GM19438 (cell line): Measurements from ENCODE around the gene S100G.
"Not testable (repeated sequence)": the region's sequence is repeated elsewhere in the genome, so short reads cannot be mapped to it uniquely, and the experiment has no call there.

Experiments
- ATAC-seq: cut with Tn5 transposase; IDR thresholded peaks from one replicate; pipeline ENCODE4 v1.9.1; 2021; ENCODE audit warnings: low read depth; ENCODE audit not compliant: unreplicated experiment

S100G gene, protein sequence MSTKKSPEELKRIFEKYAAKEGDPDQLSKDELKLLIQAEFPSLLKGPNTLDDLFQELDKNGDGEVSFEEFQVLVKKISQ

DNA sequence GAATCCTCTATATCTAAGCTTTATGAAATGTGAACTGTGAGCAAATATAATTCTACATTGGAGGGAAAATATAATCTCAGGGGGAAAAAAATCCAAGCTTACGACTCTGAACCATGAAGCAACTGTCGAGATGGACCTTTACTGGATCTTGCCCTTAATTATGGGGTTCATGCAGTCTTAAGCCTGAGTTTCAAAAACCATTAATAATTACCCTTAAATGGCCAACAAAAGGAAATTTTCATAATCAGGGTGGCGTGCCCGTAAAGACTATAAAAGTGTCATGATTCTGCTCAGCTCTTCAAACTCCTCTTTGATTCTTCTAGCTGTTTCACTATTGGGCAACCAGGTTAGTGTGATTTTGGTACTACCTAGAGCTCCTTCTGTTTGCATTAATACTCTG is at the start of gene S100G:
TSS of gene S100G (plus strand) at position 301 of the 400 bp plus-strand sequence. CDS start 849 bp downstream, outside the sequence.
- ATAC-seq, result no peak

DNA sequence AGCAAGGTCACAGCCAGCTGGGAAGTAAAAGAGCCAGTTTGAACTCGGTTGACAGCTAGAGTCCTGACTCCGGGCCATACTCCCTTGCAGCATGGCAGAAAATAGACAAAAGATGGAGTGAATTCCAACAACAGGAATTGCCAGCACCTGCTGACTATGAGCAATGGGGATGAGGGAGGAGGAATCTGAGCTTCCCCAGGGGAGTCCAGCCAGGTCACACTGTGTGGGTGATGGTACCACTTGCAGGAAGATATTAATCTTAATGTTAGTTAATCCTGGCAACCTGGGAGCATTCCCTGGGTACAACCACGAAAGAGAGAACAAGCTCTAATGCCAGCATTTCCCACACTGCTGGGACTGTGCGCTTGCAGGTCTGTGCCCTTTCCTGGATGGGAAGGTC is 48.1 kb upstream of the S100G start:
- no peak for ATAC-seq

DNA sequence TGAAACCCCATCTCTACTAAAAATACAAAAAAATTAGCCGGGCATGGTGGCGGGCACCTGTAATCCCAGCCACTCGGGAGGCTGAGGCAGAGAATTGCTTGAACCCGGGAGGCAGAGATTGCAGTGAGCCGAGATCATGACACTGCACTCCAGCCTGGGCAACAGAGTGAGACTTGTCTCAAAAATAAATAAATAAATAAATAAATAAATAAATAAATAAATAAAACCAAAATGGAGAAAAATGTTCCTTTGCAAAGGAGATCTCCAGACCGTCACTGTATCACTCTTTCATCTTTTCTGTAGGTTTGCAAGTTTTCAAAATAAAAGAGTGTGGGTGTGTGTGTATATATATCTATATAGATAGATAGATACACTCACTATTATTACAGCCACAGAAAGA is 46.7 kb upstream of the S100G start:
- not testable (repeated sequence) for ATAC-seq

DNA sequence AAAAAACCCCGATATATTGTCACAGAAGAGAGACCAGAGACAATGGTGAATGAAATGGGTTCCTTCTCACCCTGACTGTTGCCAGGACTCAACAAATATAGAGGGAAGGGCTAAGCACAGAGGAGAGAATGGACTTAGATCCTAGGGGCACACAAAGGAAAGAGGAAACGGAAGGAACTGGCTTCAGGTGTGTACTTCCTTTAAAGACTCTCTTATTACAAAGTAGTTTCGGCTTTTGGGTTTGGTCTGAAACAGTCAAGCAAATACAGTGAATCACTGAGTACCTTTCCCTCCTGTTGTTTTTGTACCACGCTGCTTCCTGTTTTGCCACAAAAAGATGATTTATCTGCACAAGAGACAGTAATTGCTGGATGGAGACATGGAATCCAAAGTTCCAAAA is 46.1 kb upstream of the S100G start:
- ATAC-seq, result no peak

DNA sequence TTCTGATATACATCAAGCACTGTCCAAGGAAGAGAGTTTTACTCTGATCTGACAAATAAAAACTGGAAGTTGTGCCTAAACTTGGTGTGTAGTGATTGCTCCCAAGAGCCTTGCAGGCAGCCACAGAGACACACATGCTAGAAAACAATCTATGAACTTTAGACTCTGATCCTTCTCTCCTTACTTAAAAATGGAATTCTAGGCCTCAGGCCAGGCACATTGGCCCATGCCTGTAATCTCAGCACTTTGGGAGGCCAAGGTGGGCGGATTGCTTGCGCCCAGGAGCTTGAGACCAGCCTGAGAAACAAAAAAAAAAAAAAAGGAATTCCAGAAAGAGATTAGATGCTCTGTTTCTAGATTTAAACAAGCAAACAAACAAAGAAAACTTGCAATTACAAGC is 45.6 kb upstream of the S100G start:
- no peak for ATAC-seq

DNA sequence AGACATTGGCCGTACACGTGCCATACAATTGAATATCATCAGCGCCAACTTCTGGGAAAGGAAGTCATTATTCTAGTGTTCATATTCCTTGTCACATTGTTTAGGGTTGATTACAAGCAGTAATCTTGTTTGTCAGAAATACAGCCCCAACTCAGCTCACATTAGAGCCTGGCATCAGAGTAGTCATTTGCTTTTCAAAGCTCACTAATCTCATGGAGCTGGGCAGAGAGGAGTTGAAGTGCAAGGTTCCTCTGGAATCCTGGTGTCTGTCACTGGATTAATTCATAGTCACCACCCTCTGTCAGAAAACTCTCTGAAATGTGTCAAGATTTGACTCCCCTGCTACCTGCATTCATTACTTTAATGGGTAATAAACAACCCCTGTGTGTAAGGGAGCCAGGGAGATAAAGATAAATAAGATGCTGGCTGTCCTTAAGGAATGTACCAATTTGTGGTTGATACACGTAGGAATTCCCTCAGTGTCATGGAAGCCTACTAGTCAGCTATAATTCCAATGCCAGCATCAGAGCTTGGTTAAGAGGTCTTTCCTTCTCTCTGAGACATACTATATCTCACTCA is 43.7 kb upstream of the S100G start:
- no peak for ATAC-seq

DNA sequence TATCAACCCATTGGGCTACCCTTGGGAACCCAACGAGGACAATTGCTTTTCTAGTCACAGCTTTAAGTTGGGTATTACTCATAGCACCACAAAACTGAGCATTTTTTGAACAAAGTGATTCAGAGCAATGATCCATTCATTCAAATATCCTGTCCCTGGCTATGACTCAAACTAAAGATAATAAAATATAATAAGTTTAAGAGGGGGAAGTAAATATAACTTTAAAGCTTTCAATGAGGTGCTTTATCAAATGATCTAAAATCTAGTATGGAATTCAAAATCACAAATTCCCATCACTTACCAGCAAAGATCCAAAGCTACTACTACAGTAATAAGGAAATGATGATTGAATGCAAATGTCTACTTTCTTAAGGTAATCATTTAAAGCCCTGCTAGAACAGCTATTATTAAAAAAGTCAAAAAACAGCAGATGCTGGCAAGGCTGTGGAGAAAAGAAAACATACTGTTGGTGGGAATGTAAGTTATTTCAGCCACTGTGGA is 39.8 kb upstream of the S100G start:
- no peak for ATAC-seq

DNA sequence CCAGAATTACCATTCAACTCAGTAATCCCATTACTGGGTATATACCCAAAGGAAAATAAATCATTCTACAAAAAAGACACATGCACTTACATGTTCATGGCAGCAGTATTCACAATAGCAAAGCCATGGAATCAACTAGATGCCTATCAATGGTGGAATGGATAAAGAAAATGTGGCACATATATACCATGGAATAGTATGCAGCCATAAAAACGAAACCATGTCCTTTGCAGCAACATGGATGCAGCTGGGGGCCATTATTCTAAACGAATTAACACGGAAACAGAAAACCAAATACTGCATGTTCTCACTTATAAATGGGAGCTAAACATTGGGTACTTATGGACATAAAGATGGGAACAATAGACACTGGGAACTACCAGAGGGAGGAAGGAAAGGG is 39.3 kb upstream of the S100G start:
- not testable (repeated sequence) for ATAC-seq

DNA sequence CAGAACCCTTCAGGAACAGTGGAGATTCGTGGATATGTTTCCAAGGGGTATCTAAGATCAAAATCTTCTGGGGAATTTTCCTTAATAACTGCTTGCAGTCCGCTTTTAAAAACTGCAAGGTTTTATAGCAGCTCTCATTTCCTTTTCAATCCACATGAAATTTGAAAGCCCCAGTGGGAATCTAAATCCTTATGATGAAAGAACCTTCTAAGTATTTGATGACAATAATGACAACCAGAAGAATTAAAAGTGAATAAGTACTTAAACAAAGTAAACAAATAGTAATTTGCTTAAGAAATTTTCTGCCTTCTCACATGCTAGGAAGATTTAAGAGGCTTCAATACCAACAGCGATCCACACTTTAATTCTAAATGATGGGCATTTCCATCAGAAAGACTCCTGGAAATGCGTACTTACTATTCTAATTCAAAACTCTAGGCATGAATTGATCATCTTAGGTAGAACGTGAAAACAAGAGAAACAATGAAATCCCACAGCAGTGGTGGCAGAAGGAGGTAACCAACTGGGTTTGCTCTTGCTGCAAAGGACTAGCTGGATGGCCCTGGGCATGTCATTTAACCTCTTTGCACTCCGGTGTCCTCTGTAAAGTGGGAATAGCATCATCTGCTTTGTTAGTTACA is 37.6 kb upstream of the S100G start:
- no peak for ATAC-seq

DNA sequence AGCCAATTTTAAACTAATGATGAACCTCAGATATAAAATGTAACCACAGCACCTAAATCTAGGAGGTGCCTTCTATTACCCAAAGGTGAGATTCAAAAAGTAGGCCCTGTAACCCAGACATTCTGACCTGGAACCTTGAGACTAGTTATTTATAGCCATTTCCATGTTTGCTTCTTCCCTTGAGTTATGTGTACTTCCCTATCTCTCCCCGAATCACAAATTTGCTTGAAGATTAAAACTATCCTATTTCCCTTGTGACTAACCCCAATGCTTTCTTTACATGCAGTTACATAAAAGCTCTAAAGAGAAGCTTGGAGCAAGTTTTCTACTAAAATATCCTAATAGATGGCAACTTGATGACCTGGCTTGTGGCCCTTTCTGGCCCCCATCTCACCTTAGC is 32.6 kb upstream of the S100G start:
- no peak for ATAC-seq

DNA sequence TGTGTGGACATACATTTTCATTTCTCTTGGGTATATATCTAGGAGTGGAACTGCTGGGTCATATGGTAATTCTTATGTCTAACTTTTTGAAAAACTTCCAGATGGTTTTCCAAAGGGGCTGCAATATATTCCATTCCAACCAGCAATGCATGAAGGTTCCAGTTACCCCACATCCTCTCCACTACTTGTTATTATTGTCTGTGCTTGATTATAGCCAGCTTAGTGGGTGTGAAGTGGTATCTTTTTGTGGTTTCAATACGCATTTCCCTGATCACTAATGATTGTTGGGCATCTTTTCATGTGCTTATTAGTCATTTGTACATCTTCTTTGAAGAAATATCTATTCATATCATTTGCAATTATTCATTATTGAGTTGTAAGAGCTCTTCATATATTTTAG is 31.5 kb upstream of the S100G start:
- ATAC-seq, result no peak

DNA sequence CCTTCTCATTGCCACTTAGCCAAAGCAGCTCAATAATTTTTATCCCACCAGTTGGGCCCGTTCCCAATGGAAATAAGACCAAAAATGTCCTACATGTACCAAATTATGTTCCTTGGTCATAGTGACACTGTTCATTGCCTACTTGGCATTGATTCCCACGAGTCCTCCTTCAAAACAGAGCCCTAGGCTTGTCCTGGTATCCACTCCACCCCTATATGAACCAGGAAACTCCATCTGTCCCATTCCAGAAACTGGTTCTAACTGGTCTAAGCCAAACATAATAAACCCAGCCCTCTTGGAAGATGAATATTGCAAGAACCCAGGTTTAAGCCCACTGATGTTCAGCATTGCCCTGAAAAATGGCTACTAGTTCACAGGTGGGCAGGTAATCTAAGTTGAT is 30.9 kb upstream of the S100G start:
- ATAC-seq, result no peak

DNA sequence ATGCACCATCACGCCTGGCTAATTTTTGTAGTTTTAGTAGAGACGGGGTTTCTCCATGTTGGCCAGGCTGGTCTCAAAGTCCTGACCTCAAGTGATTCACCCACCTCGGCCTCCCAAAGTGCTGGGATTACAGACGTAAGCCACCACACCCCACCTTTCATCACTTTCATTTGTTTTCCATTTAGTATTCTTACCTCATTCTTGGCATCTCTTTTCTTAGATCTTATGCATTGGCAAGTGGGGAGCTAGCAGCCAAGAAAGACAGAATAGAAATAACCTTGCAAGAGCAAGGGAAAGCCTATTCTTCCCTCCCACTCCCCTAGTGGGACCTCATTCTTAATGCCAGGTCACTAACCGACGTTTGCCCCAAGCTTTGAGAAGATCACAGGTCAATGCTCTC is 21.4 kb upstream of the S100G start:
- ATAC-seq, result not testable (repeated sequence)

DNA sequence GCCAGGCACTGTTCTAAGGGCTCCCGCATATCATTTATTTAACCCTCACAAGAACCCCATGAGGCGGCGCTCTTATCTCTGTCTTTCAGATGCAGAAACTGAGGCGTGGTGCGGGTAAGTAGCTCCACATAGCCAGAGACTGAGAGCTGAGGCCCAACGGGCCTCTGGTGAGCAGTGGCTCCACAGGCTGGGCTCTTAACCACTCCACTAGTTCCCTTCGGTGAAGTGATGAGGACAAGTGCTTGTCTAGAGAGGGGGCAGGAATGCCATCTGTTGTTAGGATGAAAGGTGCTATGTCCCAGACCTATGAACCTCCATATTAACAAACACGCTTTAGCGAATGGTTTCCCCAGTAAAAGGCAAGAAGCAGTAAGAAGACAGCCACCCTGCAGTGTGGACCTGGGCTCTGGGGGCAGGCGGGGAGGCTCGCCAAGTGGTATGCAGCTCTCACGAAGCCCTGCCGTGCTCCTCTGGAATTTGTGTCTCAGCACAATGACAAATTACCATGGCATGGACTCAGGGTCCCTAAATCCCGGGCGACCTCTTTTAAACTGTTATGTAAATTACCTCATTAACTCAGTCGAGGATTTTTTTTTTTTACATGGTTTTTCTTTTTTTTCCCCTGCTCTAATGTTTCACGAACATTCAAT is 20.9 kb upstream of the S100G start:
- no peak for ATAC-seq

DNA sequence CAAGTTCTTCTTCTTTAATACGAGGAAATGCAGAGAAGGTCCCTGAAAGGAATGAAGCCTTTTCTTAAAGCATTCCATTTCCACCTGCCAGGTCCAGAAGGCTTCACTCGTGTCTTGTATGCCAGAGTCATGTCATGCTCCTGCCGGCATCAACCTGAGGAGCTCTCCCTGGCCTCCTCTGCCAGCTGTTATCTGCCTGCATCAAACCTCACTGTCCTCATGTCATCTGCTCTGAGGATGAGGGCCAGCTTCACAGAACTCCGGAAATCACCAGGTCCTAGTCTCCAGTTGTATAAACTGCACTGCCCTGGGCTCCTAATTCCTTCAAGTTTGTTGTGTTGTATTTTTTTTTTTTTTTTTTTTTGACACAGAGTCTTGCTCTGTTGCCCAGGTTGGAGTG is 20.0 kb upstream of the S100G start:
- ATAC-seq, result no peak

DNA sequence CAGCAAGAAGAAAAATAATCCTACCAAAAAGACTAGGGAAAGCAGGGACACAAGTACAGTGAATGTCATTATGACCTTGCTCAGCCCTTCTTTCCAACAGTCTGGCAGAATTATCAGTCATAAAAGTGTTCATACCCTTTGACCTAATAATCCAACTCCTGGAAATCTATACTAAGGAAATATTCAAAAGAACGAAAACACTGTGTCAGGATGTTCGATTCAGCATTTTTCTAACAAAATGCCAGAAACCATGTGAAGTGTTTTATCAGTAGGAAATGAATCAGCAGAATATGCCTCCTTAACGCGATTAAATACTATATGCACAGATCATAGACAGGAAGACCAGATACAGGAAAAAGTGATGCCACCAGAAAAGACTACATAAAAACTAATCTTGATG is 16.2 kb upstream of the S100G start:
- ATAC-seq, result no peak

DNA sequence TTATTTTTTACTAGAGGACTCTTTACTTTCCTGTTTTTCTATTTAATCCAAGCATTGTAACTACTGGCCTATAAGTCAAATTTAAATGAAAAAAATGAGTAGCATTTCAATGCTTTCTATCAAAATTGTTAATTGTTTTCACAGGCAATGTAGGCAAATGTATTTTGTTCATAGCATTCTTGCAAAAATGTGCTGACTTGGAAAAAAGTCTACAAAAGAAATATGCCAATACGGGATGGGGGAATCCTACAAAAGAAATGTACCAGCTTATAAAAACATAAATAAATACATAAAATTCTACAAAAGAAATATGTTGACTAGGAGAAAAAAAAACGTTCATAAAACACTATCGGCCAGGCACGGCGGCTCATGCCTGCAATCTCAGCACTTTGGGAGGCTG is 14.9 kb upstream of the S100G start:
- no peak for ATAC-seq

DNA sequence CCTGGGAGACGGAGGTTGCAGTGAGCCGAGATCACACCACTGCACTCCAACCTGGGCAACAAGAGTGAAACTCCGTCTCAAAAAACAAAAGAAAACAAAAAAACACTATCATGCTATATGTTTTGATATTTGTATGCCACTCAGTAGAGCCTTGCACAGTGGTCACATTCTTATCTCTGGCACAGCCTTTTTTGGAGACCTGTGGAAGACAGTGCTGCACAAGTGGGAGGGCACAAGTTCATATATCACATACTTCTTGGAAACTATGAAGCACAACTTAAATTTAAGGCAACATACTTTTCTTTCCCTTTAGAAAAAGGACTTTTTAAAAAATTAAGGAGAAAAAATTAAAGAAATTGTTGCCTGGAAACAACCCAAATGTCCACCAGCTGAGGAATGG is 14.4 kb upstream of the S100G start:
- ATAC-seq, result no peak

DNA sequence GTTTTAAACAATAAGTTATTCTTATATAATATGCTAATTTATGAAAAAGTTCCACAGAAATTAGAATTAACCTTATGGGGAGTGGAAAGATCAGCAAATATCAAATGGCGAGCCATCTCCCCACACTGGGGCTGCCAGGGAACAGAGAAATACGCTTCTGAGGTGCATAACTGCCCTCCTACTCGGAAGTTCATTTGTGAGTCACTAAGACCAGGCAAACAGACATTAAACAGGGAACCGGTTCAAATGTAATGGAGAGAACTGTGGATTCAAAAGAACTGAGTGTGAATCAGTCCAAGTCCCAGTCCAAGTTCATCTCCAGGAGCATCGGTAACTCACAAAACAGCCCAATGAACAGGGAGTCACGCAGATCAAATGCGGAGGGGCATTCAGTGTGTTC is 11.4 kb upstream of the S100G start:
- ATAC-seq, result no peak

DNA sequence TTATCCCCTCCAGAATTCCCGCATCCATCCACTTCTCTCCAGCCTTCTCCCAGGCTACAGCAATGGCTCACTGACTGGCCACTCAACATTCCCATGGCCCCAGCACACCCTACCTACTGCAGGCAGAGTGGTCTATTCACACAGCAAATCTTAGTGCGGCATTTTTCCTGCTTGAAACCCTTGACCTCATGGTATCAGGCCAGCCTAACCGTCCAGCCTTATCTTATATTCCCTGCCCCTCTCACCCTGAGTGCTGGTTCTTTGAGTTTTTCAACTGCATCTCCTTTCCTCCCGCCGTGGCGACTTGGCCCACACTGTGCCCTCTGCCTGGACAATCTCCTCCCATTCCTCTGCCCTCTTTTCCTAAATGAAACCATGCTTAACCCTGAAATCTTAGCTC is 10.0 kb upstream of the S100G start:
- ATAC-seq, result no peak

DNA sequence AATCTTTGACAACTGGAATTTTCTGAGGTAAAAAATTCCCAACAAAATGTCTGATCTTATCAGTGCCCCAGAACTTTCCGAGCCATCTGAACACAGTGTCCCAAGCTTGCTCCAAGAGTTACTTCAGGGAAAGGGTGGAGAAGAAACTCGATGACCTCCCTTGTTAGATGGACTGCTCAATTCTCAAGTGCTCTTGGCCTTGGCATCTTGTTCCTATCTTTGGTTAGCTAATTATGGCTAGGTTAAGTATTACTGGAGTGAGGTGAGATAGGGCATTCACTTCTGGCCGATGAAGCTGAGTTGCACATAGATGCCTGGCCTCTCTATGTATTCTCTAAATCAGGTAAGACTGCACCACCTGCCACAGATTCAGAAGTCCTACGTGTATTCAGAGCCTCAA is 9.1 kb upstream of the S100G start:
- no peak for ATAC-seq

DNA sequence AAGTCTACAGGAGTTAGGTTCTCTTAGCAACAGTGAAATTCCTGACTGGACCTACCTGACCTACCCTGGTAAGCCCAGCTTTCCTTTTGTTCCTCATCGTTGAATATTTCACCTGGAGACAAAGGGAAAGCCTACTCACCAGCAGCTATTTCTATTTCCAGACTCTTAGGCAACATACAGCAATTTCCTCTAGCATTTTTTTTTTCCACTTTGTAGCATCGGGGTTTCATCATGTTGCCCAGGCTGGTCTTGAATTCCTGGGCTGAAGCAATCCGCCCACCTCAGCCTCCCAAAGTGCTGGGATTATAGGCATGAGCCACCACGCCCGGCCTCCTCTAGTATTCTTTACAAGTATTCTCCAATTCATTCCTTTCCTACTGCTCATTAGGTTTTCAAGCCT is 6.8 kb upstream of the S100G start:
- no peak for ATAC-seq
